H9 (cell line): ENCODE measurements around the gene BLTP3B. TPM values are rescaled to one million over a fixed set of nuclear protein-coding genes. Genes with fewer than 3 reads are reported as not detected.

Source experiments
- DNase-seq: peaks from one replicate; pipeline ENCODE4 v3.0.0-alpha.2; 2017
- H2AFZ ChIP-seq: one replicate; pipeline ENCODE4 v1.6.1; 2013; ENCODE audit warnings: mild to moderate bottlenecking, low read length, control low read depth, moderate library complexity
- H2AK5ac ChIP-seq: 2 replicates; pipeline ENCODE4 v1.6.1; 2013; ENCODE audit warnings: low read length, control low read depth, mixed read lengths; ENCODE audit not compliant: insufficient read length
- H2BK120ac ChIP-seq: one replicate; pipeline ENCODE4 v1.6.1; 2013; ENCODE audit warnings: low read depth, mild to moderate bottlenecking, low read length, control low read depth, inconsistent platforms; ENCODE audit not compliant: poor library complexity, severe bottlenecking
- H2BK12ac ChIP-seq: 2 replicates; pipeline ENCODE4 v1.6.1; 2013; ENCODE audit warnings: low read length, control low read depth, mixed read lengths, low read depth; ENCODE audit not compliant: insufficient read length
- H2BK15ac ChIP-seq: 2 replicates; pipeline ENCODE4 v1.6.1; 2013; ENCODE audit warnings: low read depth, low read length, control low read depth
- H2BK20ac ChIP-seq: one replicate; pipeline ENCODE4 v1.6.1; 2013; ENCODE audit warnings: low read depth, mild to moderate bottlenecking, low read length, control low read depth, inconsistent platforms; ENCODE audit not compliant: poor library complexity, severe bottlenecking
- H2BK5ac ChIP-seq: 2 replicates; pipeline ENCODE4 v1.6.1; 2013; ENCODE audit warnings: low read length, control low read depth, mixed read lengths; ENCODE audit not compliant: insufficient read length
- H3K14ac ChIP-seq: 2 replicates; pipeline ENCODE4 v1.6.1; 2013; ENCODE audit warnings: low read length, control low read depth; ENCODE audit not compliant: insufficient read depth
- H3K18ac ChIP-seq: 2 replicates; pipeline ENCODE4 v1.6.1; 2013; ENCODE audit warnings: low read depth, mild to moderate bottlenecking, mixed read lengths, low read length, control low read depth; ENCODE audit not compliant: insufficient read length
- H3K23ac ChIP-seq: 2 replicates; pipeline ENCODE4 v1.6.1; 2013; ENCODE audit warnings: low read length, control low read depth, mixed read lengths, low read depth; ENCODE audit not compliant: insufficient read length
- H3K23me2 ChIP-seq: 2 replicates; pipeline ENCODE4 v1.6.1; 2013; ENCODE audit warnings: low read depth, mild to moderate bottlenecking, mixed read lengths, low read length, control low read depth; ENCODE audit not compliant: insufficient read length, poor library complexity, severe bottlenecking
- H3K27ac ChIP-seq: 2 replicates; pipeline ENCODE4 v1.5.1; 2013; ENCODE audit warnings: low read length, control low read depth, mixed read lengths, low read depth; ENCODE audit not compliant: insufficient read length
- H3K27me3 ChIP-seq: 2 replicates; pipeline ENCODE4 v1.6.1; 2013; ENCODE audit warnings: low read length, control low read depth, inconsistent platforms; ENCODE audit not compliant: insufficient read depth
- H3K4ac ChIP-seq: 2 replicates; pipeline ENCODE4 v1.6.1; 2013; ENCODE audit warnings: low read depth, mild to moderate bottlenecking, control low read depth, inconsistent platforms, low read length, moderate library complexity
- H3K4me1 ChIP-seq: 2 replicates; pipeline ENCODE4 v1.6.1; 2013; ENCODE audit warnings: low read length, control low read depth, inconsistent platforms; ENCODE audit not compliant: insufficient read depth
- H3K4me2 ChIP-seq: 2 replicates; pipeline ENCODE4 v1.6.1; 2013; ENCODE audit warnings: low read length, control low read depth, mixed read lengths; ENCODE audit not compliant: insufficient read length, insufficient read depth
- H3K56ac ChIP-seq: 2 replicates; pipeline ENCODE4 v1.6.1; 2013; ENCODE audit warnings: low read depth, mild to moderate bottlenecking, mixed read lengths, low read length, control low read depth; ENCODE audit not compliant: insufficient read length
- H3K79me1 ChIP-seq: 2 replicates; pipeline ENCODE4 v1.6.1; 2013; ENCODE audit warnings: low read depth, mild to moderate bottlenecking, moderate library complexity, low read length, control low read depth, inconsistent platforms; ENCODE audit not compliant: insufficient read depth, poor library complexity, severe bottlenecking
- H3K79me2 ChIP-seq: 2 replicates; pipeline ENCODE4 v1.6.1; 2013; ENCODE audit warnings: low read length, control low read depth, inconsistent platforms; ENCODE audit not compliant: insufficient read depth
- H3K9ac ChIP-seq: 2 replicates; pipeline ENCODE4 v1.6.1; 2013; ENCODE audit warnings: low read length, control low read depth, mixed read lengths; ENCODE audit not compliant: insufficient read length; ENCODE audit errors: extremely low read depth
- H3K9me3 ChIP-seq: one replicate; pipeline ENCODE4 v1.6.1; 2013; ENCODE audit warnings: low read depth, low read length, inconsistent platforms; ENCODE audit not compliant: control insufficient read depth
- H3T11ph ChIP-seq: one replicate; pipeline ENCODE4 v1.6.1; 2013; ENCODE audit warnings: mild to moderate bottlenecking, low read length, control low read depth, inconsistent platforms
- H4K20me1 ChIP-seq: one replicate; pipeline ENCODE4 v1.6.1; 2013; ENCODE audit not compliant: control insufficient read depth, insufficient read length, insufficient read depth
- H4K5ac ChIP-seq: 2 replicates; pipeline ENCODE4 v1.6.1; 2013; ENCODE audit warnings: low read depth, mild to moderate bottlenecking, mixed read lengths, low read length, control low read depth; ENCODE audit not compliant: insufficient read length
- H4K8ac ChIP-seq: replicated peaks from 2 replicates; pipeline ENCODE4 v1.6.1; 2013; ENCODE audit warnings: low read length, control low read depth, mixed read lengths, low read depth; ENCODE audit not compliant: insufficient read length
- H4K91ac ChIP-seq: 2 replicates; pipeline ENCODE4 v1.6.1; 2013; ENCODE audit warnings: low read depth, mild to moderate bottlenecking, moderate library complexity, mixed read lengths, low read length, control low read depth; ENCODE audit not compliant: insufficient read length
- H3K27ac Mint-ChIP-seq, 3 experiments: 2 replicates in 2 of 3; 3 replicates in 1 of 3; pipeline ENCODE4 v1.8.0; 2020 to 2021; ENCODE audit warnings: mixed read lengths in 3 of 3, mild to moderate bottlenecking in 1 of 3, moderate library complexity in 1 of 3
- H3K27me3 Mint-ChIP-seq: 2 replicates; pipeline ENCODE4 v1.8.0; 2021; ENCODE audit warnings: low read depth, mild to moderate bottlenecking, moderate library complexity, mixed read lengths
- H3K36me3 Mint-ChIP-seq, 3 experiments: 2 replicates in 2 of 3; 3 replicates in 1 of 3; pipeline ENCODE4 v1.8.0; 2020 to 2021; ENCODE audit warnings: low read depth in 3 of 3, mixed read lengths in 3 of 3; ENCODE audit not compliant: insufficient read depth in 1 of 3
- H3K4me1 Mint-ChIP-seq, 2 experiments: 2 replicates each; pipeline ENCODE4 v1.8.0; 2020; ENCODE audit warnings: mixed read lengths in 2 of 2
- H3K4me3 Mint-ChIP-seq, 2 experiments: 2 replicates in 1 of 2; 3 replicates in 1 of 2; pipeline ENCODE4 v1.8.0; 2020 to 2021; ENCODE audit warnings: mild to moderate bottlenecking in 2 of 2, mixed read lengths in 2 of 2, moderate library complexity in 1 of 2
- H3K9me3 Mint-ChIP-seq, 2 experiments: 2 replicates in 1 of 2; 3 replicates in 1 of 2; pipeline ENCODE4 v1.8.0; 2020; ENCODE audit warnings: mild to moderate bottlenecking in 2 of 2, mixed read lengths in 2 of 2, moderate library complexity in 1 of 2
- CTCF ChIP-seq: fragments of 200-600 bp; sonication (generic); conservative IDR thresholded peaks from 3 replicates; pipeline ENCODE4 v1.8.0; 2021; ENCODE audit warnings: antibody characterized with exemption, mild to moderate bottlenecking
- WGBS: extraction: QIAGEN DNeasy Blood & Tissue Kit; methylation state at CpG from one replicate; pipeline ENCODE4 v1.1.7; 2013; ENCODE audit warnings: missing lambda C conversion rate, low lambda C conversion rate, mixed read lengths; ENCODE audit not compliant: insufficient read length; ENCODE audit errors: extremely low coverage; 5-methylcytosine and 5-hydroxymethylcytosine counted together
- total RNA-seq: library from RNA; stranded (reverse); gene quantifications from 2 replicates; pipeline ENCODE4 v1.2.1, GENCODE V29; 2021

Gene BLTP3B
- total RNA-seq, 1 experiment from 2014 or later: 20.7 TPM

GRCh38 chr12:100133200-100133599, 9.5 kb downstream of the BLTP3B start:
- no peaks in the 10 kb centered on the region for H3K27me3 ChIP-seq
- no peak overlapping the region for H3K9ac ChIP-seq
- no peak overlapping the region for H3K14ac ChIP-seq
- no peak overlapping the region for H3K4me3 Mint-ChIP-seq
- no peak for TF ChIP-seq CTCF
- H3K27ac Mint-ChIP-seq: no peak overlapping the region
- H2BK120ac ChIP-seq: no peak overlapping the region
- no peak overlapping the region for H2BK5ac ChIP-seq
- no peak overlapping the region for H3K4ac ChIP-seq
- H3K56ac ChIP-seq: no peak overlapping the region
- no peaks in the 10 kb centered on the region for H4K20me1 ChIP-seq
- WGBS: no CpG with 5 or more reads among the region's 2 CpGs
- no peak for DNase-seq
- H3K18ac ChIP-seq: no peak overlapping the region
- no peaks in the 10 kb centered on the region for H3K9me3 ChIP-seq
- no peaks in the 10 kb centered on the region for H3K79me1 ChIP-seq
- peaks cover 14 to 18% of the 10 kb centered on the region in 2 experiments for H3K4me1 Mint-ChIP-seq
- H3K27me3 Mint-ChIP-seq: no peaks in the 10 kb centered on the region
- no peak overlapping the region for H4K91ac ChIP-seq
- H3K4me2 ChIP-seq: no peak overlapping the region
- peaks cover 6 to 17% (median 8%) of the 10 kb centered on the region in 3 experiments for H3K36me3 Mint-ChIP-seq
- H4K8ac ChIP-seq: no peak overlapping the region
- H4K5ac ChIP-seq: no peak overlapping the region
- H2AK5ac ChIP-seq: no peak overlapping the region
- no peak overlapping the region for H3K27ac ChIP-seq
- no peaks in the 10 kb centered on the region for H3K4me1 ChIP-seq
- no peak overlapping the region for H2BK12ac ChIP-seq
- no peak overlapping the region for H2AFZ ChIP-seq
- no peak overlapping the region for H3K23ac ChIP-seq
- peaks cover 6 to 7% of the 10 kb centered on the region in 2 experiments for H3K9me3 Mint-ChIP-seq
- H3K23me2 ChIP-seq: no peaks in the 10 kb centered on the region
- no peak overlapping the region for H3T11ph ChIP-seq
- peaks cover 7% of the 10 kb centered on the region; the same call in 1 of the 2 replicates for H3K79me2 ChIP-seq
- H2BK20ac ChIP-seq: no peak overlapping the region
- no peak overlapping the region for H2BK15ac ChIP-seq
